HepG2 (cell line): Measurements from ENCODE around the gene GRIN2C. TPM values are rescaled to one million over a fixed set of nuclear protein-coding genes. Genes with fewer than 3 reads are reported as not detected.

Experiments used
- ATAC-seq: fragments of 200-7000 bp; cut with Tn5 transposase; 3 replicates; pipeline ENCODE4 v1.9.1; 2020; ENCODE audit warnings: mild to moderate bottlenecking, moderate library complexity
- BruUV-seq: library from RNA; stranded (reverse); fragments of 400-500 nt; replicated peaks from 2 replicates; lab custom pipeline; 2021; lab: Mats Ljungman, UMichigan
- CTCF ChIA-PET: fragments of 300-600 bp; formaldehyde crosslinking; extraction: SDS; loops from one replicate; lab custom pipeline; 2021; ENCODE audit warnings: low total read pairs, inconsistent platforms, low intra/inter-chr PET ratio; lab: Yijun Ruan, JAX
- POLR2A ChIA-PET: fragments of 350-600 bp; sonication (Branson Sonifier 250); formaldehyde crosslinking; loops from one replicate; lab custom pipeline; 2020; ENCODE audit warnings: antibody characterized with exemption, inconsistent platforms; lab: Yijun Ruan, JAX
- DNase-seq: peaks from one replicate; pipeline ENCODE4 v3.0.0-alpha.2; 2015; ENCODE audit warnings: low spot score
- FAIRE-seq: peaks from 3 replicates; lab custom pipeline; 2011; peaks lifted over from hg19 to GRCh38; lab: Jason Lieb, UNC
- H2AFZ ChIP-seq: one replicate; pipeline ENCODE4 v1.6.1; 2011; ENCODE audit warnings: low read length, inconsistent platforms
- H3K27ac ChIP-seq: fragments of 300-600 bp; 3 replicates; pipeline ENCODE4 v1.8.0; 2011; ENCODE audit warnings: mixed run types, mild to moderate bottlenecking, mixed read lengths, low read length, inconsistent platforms; ENCODE audit not compliant: insufficient read depth; ENCODE audit errors: extremely low read length
- H3K27me3 ChIP-seq, 2 experiments: fragments of 200-600 bp in 1 of 2; 2 replicates in 1 of 2; 3 replicates in 1 of 2; pipeline versions ENCODE4 v1.6.0 to v1.8.0; 2011; ENCODE audit warnings: low read length in 2 of 2, mild to moderate bottlenecking in 2 of 2, moderate library complexity in 2 of 2, inconsistent platforms in 1 of 2; ENCODE audit not compliant: insufficient read depth in 2 of 2, control insufficient read depth in 1 of 2
- H3K36me3 ChIP-seq, 2 experiments: fragments of 200-600 bp in 1 of 2; replicated peaks in 1 of 2; 2 replicates in 1 of 2; 3 replicates in 1 of 2; pipeline versions ENCODE4 v1.5.1 to v1.8.0; 2011; ENCODE audit warnings: low read length in 2 of 2, inconsistent platforms in 1 of 2; ENCODE audit not compliant: insufficient read depth in 2 of 2, control insufficient read depth in 1 of 2
- H3K4me1 ChIP-seq: 2 replicates; pipeline ENCODE4 v1.5.1; 2012; ENCODE audit warnings: low read length, inconsistent platforms; ENCODE audit not compliant: insufficient read depth
- H3K4me2 ChIP-seq: 2 replicates; pipeline ENCODE4 v1.6.0; 2011; ENCODE audit warnings: low read depth, low read length, inconsistent platforms
- H3K4me3 ChIP-seq, 3 experiments: fragments of 200-600 bp in 1 of 3; sonication (generic), shearing (Covaris generic) in 1 of 3; replicated peaks in 1 of 3; 2 replicates each; pipeline ENCODE4 v1.5.1; 2011 to 2016; ENCODE audit warnings: low read length in 3 of 3, inconsistent platforms in 2 of 3, low read depth in 2 of 3, mild to moderate bottlenecking in 2 of 3, control low read depth in 1 of 3, mixed read lengths in 1 of 3; ENCODE audit not compliant: insufficient read depth in 1 of 3
- H3K79me2 ChIP-seq: one replicate; pipeline ENCODE4 v1.6.1; 2011; ENCODE audit warnings: low read length, inconsistent platforms; ENCODE audit not compliant: insufficient read depth
- H3K9ac ChIP-seq: 2 replicates; pipeline ENCODE4 v1.6.0; 2011; ENCODE audit warnings: mild to moderate bottlenecking, low read depth, low read length, inconsistent platforms; ENCODE audit not compliant: insufficient read depth
- H3K9me3 ChIP-seq: 2 replicates; pipeline ENCODE4 v1.5.1; 2012; ENCODE audit warnings: mild to moderate bottlenecking, low read length
- H4K20me1 ChIP-seq: 2 replicates; pipeline ENCODE4 v1.6.0; 2011; ENCODE audit warnings: inconsistent platforms, mild to moderate bottlenecking, low read length, moderate library complexity; ENCODE audit not compliant: insufficient read depth
- KDM5A ChIP-seq: fragments of 200-600 bp; sonication (generic); IDR thresholded peaks from 2 replicates; pipeline ENCODE4 v1.7.0; 2018; ENCODE audit warnings: antibody characterized with exemption, mild to moderate bottlenecking, low read length, borderline replicate concordance
- PHF21A ChIP-seq: sonication (generic); formaldehyde crosslinking; IDR thresholded peaks from 2 replicates; pipeline ENCODE4 v1.5.0; 2020; ENCODE audit warnings: mild to moderate bottlenecking, missing genetic modification reagents
- RXRA ChIP-seq: sonication (generic); formaldehyde crosslinking; IDR thresholded peaks from 2 replicates; pipeline ENCODE4 v1.5.1; 2020; ENCODE audit warnings: missing genetic modification reagents
- THAP11 ChIP-seq: IDR thresholded peaks from 2 replicates; pipeline ENCODE4 v1.6.1; 2016; ENCODE audit warnings: missing biosample characterization, missing genetic modification reagents
- ZNF253 ChIP-seq: sonication (generic); formaldehyde crosslinking; IDR thresholded peaks from 2 replicates; pipeline ENCODE4 v1.8.0; 2022; ENCODE audit warnings: mild to moderate bottlenecking, missing genetic modification reagents, borderline replicate concordance
- ZNF605 ChIP-seq: sonication (generic); formaldehyde crosslinking; IDR thresholded peaks from 2 replicates; pipeline ENCODE4 v1.8.0; 2022; ENCODE audit warnings: mild to moderate bottlenecking, missing genetic modification reagents
- WGBS: methylation state at CpG from one replicate; pipeline ENCODE4 v1.1.6; 2017; ENCODE audit warnings: low lambda C conversion rate; 5-methylcytosine and 5-hydroxymethylcytosine counted together
- in situ Hi-C: cut with HindIII; loops from 2 replicates; pipeline ENCODE4 v1.10.0; 2017; ENCODE audit warnings: low pct_unique_long_range_greater_than_20kb; ENCODE audit not compliant: extremely low pct_ligation_motif_present
- intact Hi-C: fragments of 100-400 bp; cut with micrococcal nuclease; formaldehyde crosslinking; loops from one replicate; pipeline ENCODE4 v1.10.0; 2022; ENCODE audit not compliant: unreplicated experiment
- polyA plus RNA-seq, 8 experiments: library from polyadenylated mRNA; depleted of rRNA in 3 of 8; stranded (reverse) in 7 of 8; unstranded in 1 of 8; fragments of >200 nt; fragmentation: Illumina TruSeq in 4 of 8; extraction: Trizol in 4 of 8; gene quantifications; 2 replicates each; pipeline versions ENCODE4 v1.2.1 to v1.2.3, GENCODE V29; 2011 to 2016; ENCODE audit warnings: low read depth in 4 of 8, missing spikeins in 1 of 8, mixed read lengths in 1 of 8; ENCODE audit not compliant: insufficient read depth in 1 of 8
- total RNA-seq, 5 experiments: library from RNA; depleted of rRNA; stranded (reverse); fragments of >200 nt; fragmentation: Illumina TruSeq; extraction: Trizol; gene quantifications; 2 replicates each; pipeline ENCODE4 v1.2.3, GENCODE V29; 2016; ENCODE audit warnings: low read depth in 1 of 5

The GRIN2C gene
- total and polyA plus RNA-seq, 2 of the 13 experiments (the other 11 are each of a cell fraction or from before 2014, with no cell fraction given): 0.03 to 0.11 TPM

DNA sequence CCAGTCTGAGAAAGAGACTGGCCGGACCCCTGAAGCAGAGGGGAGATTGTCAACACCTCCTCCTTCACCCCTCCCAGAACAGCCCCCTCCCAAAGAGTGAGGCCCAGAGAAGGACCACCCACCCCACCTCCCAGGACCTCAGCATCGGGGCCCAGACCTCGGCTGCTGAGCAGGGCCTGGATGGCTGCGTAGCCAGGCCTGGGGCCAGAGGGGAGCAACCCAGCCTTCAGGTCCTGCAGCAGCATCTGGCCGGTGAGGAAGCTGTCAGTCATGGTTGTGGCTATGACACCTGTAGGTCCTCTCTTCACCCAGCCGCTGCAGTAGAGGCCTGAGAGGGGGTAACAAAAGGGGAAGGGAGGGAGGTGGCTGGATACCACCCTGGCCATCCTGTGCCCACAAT, 3.2 kb upstream of the GRIN2C start:
- Histone ChIP-seq H3K79me2 (no peaks in the 10 kb centered on the region), H3K9ac (no peak overlapping the region), H3K27ac (no peak overlapping the region), H3K4me3 (no peak overlapping the region), H3K4me2 (no peak overlapping the region), H2AFZ (no peak overlapping the region), H3K9me3 (no peaks in the 10 kb centered on the region), H4K20me1 (no peaks in the 10 kb centered on the region), H3K36me3 (peaks cover 3 to 4% of the 10 kb centered on the region in 2 experiments; a peak in 3 of 5 replicates), H3K4me1 (peaks cover 38% of the 10 kb centered on the region), H3K27me3 (peaks cover 9 to 27% of the 10 kb centered on the region in 2 experiments; a peak in 4 of 5 replicates)
- 92% methylated on average over 2 of the region's 6 CpGs for WGBS
- DNase-seq: no peak
- no TSS peak for BruUV-seq
- CTCF ChIA-PET: interaction anchor here (1.0 to 2.6 kb wide), 5 partner anchors 19 to 205 kb away, joined by 3 to 30 read pairs (median 6); no protein-coding TSS in a partner anchor
- TF ChIP-seq RXRA (CRISPR knock-in tag): no peak
- 0 out of 2 replicates have a peak, but pooled peaks have one; percentile 63 for TF ChIP-seq ZNF253 (CRISPR knock-in tag)
- TF ChIP-seq PHF21A: no peak
- no peak for TF ChIP-seq KDM5A
- TF ChIP-seq ZNF605 (CRISPR knock-in tag): no peak
- TF ChIP-seq THAP11 (CRISPR knock-in tag): no peak
- no peak for FAIRE-seq
- in situ Hi-C loops: loop anchor here (5.0 kb wide), 1 partner anchor 71 kb away; no protein-coding TSS in a partner anchor
- ATAC-seq: peak; percentile 3; the same call in 2 of the 3 replicates
- POLR2A ChIA-PET: interaction anchor here (0.9 to 3.9 kb wide), 7 partner anchors 9 to 126 kb away, joined by 3 to 55 read pairs (median 4); partner anchors contain the start of genes FDXR, NAT9 and RAB37
- intact Hi-C loops: loop anchor here (1.0 to 10.0 kb wide), 3 partner anchors 20 to 208 kb away; no protein-coding TSS in a partner anchor
